PFSK-1 (cell line): ENCODE measurements around the gene CACNA1D.

Experiments
- POLR2AphosphoS5 ChIP-seq: IDR thresholded peaks from 2 replicates; pipeline ENCODE4 v1.6.1; 2012; ENCODE audit warnings: low read depth, mild to moderate bottlenecking, control low read depth, low read length, moderate library complexity
- REST ChIP-seq, 2 experiments: IDR thresholded peaks; 2 replicates each; pipeline versions ENCODE4 v1.6.1 to v1.8.0; 2011 to 2012; ENCODE audit warnings: low read depth in 2 of 2, low read length in 2 of 2, control low read depth in 1 of 2, inconsistent platforms in 1 of 2, mild to moderate bottlenecking in 1 of 2, moderate library complexity in 1 of 2; ENCODE audit not compliant: insufficient read depth in 1 of 2
- SIN3A ChIP-seq: IDR thresholded peaks from 2 replicates; pipeline ENCODE4 v1.6.1; 2012; ENCODE audit warnings: mild to moderate bottlenecking, low read length, moderate library complexity, borderline replicate concordance; ENCODE audit not compliant: insufficient read depth
- TAF1 ChIP-seq: IDR thresholded peaks from 2 replicates; pipeline ENCODE4 v1.6.1; 2012; ENCODE audit warnings: low read length, control low read depth, borderline replicate concordance; ENCODE audit not compliant: insufficient read depth

GRCh38 chr3:53776494-53777101 lies 282.2 kb downstream of the CACNA1D start:
- no peak for TF ChIP-seq TAF1
- no peak for TF ChIP-seq SIN3A
- TF ChIP-seq REST (IDR thresholded peaks at IDR 0.05; ENCODE audit: insufficient read depth in 1 of 2, low read depth in 2 of 2, low read length in 2 of 2): no peak
- no peak for TF ChIP-seq POLR2AphosphoS5
